GM18502 (cell line): ENCODE results near the gene CSF3R.

ENCODE experiments used
- ATAC-seq: cut with Tn5 transposase; IDR thresholded peaks from one replicate; pipeline ENCODE4 v1.9.1; 2021; ENCODE audit warnings: mild to moderate bottlenecking; ENCODE audit not compliant: unreplicated experiment, poor library complexity

CSF3R gene

DNA sequence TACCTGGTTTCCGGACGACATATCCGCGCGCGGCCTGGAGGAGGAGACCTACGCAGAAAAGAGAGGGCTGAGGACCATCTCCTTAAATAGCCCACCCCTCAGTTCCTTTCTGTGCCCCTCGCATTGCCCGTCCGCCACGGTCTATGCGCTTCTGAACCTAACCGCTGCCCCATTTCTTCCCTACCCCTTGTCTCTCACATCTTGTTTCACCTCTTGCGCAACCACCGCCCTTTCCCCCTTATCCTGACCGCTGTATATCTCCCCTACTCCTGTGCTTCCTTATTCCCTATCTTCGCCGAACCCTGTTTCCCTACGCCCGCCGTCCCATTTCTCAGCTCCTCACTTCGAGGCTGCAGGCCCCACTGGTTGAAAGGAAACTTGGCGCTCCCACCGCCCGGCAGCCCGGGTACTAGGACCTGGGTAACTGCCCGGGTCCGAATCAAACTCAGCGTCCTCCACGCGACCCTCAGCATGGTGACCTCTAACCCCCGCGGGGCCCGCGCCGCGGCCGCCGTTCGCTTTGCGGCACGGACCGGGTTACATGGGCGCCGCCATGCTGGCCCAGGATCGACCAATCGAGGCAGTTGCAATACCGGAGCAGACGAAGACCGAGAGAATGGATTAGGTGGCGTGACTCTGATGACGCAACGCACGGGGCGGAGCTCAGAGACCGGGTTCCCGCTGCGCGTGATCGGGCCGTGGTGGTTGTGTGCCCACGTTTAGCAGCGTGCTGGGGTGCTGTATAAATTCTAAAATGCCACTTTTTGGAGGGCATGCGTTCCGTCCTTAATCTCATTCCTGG is 18.7 kb downstream of the CSF3R start, which contains the start of gene MRPS15:
Gene MRPS15, minus strand, starts transcription at position 582 of the 802 bp plus-strand sequence. Its CDS starts 109 bp downstream, at position 473.
- ATAC-seq = peak; percentile 93

DNA sequence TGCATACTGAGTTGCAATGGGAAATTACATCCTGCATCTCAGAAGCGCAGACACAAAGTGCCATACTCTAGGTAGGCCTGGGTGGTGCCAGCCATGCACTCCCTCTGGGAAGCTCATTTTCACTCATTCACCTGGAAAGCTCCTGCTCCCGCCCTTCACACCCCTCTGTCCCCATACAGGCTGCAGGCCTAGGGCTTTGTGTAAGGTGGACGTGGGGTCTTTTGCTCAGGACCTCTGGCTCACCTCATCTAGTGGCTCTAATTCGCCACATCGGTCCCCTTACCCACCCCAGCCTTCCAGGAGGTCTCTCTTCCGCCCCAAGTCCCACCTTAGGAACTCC is 19.3 kb downstream of the CSF3R start:
- no peak for ATAC-seq

DNA sequence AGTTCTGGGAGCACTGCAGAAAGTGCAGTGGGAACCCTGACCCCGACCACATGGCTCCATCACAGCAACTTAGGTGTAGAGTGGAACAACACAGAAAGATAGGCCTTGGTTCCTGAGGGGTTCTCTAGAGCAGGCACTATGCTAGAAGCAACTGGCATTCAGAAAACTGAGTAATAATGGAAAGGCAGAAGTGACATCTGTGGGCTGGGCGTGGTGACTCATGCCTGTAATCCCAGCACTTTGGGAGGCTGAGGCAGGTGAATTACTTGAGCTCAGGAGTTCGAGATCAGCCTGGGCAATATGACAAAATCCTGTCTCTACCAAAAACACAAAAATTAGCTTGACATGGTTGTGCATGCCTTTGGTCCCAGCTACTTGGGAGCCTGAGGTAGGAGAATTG is 23.8 kb downstream of the CSF3R start:
- no peak for ATAC-seq

- no peak for ATAC-seq
Observed at GRCh38 chr1:36457691-36458090, 25.0 kb downstream of the CSF3R start.

DNA sequence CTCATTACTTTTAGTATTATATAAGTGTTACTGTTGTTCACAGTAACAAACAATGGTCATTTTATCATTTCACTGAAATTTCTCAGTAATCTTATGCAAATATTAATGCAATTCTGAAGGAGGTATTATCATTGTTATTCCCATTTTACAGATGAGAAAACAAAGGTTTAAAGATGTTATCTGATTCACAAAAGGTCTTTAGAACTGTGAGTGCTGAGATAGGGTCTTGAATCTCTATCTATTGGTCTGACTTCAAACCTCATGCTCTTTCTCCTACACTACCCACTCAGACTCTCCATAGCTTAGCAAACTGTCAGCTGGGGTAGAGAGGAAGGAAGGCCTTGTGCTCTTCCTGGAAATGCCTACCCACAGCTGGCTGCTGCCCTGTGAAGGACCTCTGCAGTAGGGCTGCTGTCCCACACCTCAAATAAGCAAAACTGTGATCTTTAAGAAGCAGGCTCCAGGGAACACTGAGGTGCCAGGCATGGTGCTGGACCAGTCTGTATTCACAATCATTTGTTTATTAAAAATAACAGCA is 26.3 kb downstream of the CSF3R start:
- ATAC-seq = no peak

GRCh38 chr1:36455386-36455785 is 27.3 kb downstream of the CSF3R start:
- no peak for ATAC-seq

DNA sequence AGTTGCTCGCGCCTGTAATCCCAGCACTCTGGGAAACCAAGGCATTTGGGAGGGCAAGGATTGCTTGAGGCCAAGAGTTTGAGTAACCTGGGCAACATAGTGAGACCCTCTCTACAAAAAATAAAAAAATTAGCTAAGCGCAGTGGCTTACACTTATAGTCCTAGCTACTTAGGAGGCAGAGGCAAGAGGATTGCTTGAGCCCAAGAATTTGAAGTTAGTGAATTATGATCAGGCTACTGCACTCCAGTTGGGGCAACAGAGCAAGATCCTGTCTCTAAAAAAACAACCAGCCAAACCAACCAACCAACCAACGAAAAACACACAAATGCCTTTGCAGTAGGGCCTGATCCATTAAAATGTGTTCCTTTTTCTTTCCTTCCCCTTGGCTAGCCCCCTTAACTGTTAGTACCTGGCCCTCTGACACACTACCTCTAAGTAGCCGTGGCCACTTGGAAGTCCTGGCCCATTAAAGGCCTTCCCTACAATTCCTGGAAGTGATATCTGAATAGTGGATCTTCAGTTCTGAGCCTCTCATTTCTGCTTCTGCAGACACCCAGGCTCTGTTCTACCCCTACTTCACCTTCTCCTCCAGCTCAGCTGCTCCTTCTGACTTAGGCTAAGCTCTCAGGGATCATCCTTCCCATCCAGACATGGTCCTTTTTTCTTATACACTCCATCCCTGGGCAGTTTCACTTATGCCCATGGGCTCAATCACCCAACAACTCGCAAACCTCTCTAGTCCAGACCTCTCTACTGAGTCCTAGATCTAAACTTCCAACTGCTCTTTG is 28.9 kb downstream of the CSF3R start:
- no peak for ATAC-seq

- ATAC-seq = no peak
Observed at GRCh38 chr1:36453051-36453450, 29.7 kb downstream of the CSF3R start.

DNA sequence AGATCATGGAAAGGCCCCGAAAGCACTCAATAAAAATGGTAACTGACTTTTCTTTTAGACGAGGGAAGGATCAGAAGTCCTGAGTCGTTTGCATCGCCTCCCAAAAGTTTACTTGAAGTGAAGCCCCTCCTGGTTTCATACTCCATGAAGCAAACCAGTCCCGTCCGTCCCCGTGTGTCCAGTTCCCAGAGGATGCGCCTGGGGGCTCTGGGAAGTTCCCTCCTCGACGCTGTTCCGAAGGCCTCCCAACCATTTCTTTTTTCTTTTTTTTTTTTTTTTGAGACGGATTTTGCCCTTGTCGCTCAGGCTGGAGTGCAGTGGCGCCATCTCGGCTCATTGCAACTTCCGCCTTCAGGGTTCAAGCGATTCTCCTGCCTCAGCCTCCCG is 31.8 kb downstream of the CSF3R start:
- ATAC-seq = no peak

DNA sequence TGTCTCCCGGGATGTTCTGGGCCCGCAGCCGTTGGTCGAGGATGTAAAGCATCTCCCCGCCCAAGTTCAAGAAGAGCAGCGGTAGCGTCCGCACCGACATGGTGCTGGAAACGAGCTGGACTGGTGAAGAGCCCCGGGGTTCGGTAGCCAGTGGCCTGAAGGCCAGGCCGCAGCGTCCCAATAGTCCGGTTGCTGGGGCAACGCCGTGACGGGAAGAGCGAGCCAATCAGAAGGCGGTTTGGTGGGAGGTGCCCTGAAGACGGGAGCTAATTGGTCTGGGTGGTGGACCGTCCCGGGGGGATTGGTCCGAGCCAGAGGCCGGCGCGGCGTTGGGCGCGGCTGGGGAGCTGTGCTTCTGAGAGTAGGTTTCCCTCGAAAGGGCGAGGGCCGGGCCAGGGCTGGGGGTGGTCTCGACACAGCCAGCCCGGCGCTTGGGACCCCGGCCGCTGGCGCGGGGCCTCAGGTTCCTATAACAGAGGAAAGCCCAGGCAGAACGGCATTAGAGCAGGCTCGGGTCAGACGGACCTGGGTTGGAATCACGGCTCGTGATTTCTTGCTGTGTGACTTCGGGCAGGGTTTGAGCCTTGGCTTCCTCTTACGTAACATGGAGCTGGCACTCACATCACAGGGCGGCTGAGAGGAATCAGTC is 32.3 kb downstream of the CSF3R start, which contains the start of gene OSCP1:
Gene OSCP1, minus strand, starts transcription at position 182 of the 649 bp plus-strand sequence. Its CDS starts 82 bp downstream, at position 100.
- peak; percentile 95 for ATAC-seq

DNA sequence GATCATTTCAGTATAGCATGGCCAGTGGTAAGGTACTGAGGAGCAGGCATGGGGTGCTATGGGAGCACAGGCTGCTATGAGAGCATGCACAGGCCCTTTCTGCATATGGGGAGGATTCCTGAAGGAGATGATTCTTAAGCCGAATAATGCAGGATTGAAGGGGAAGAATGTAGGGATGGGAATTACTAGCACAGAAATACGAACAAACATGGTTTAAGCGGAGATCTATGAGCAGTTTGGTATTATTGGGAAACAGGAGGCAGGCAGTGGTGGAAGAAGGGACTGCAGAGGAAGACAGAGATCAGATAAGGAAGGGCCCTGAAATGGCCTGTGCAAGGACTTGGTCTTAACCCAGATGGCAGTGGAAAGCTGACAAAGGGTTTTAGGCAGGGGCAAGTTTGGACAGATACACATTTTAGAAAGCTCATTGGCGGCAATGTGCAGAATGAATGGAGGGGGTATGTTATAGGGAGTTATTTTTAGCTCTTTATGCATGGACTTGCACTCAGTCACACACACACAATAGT is 34.1 kb downstream of the CSF3R start:
- no peak for ATAC-seq

DNA sequence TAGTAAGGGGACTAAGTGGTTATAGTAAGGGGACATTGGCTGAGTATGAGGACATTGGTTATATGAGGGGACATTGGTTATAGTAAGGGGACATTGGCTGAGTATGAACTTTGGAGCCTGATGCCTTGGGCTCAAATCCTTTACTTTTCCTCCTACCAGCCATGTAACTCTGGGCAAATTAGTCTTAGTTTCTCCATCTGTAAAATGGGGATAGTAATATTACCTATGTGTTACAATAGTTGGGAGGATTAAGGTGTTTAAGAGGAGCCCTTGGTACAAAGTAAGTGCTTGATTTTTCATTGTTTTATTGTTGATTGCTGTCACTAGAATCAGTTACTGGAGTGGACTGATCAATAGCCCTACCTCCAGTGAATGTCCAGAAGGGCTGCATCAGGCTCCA is 35.3 kb downstream of the CSF3R start:
- no peak for ATAC-seq

DNA sequence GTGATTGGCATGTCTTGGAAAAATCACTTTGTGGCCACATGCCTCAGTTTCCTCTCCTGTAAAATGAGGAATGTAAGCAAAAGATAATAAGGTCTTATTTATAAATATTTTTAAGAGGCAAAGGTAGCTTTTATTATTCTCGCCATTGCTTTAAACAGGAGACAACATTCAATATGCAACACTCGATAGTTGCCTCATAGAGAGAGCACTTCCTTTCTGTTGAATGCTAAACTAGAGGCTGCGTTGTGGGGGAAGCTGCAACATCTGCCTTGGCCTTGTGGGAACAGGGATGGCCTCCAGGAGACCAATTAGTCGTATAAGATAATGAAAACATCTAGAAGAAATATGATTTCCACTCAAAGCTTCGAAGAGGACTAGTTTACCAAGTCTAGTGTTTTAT is 36.0 kb downstream of the CSF3R start:
- no peak for ATAC-seq

- no peak for ATAC-seq
Observed at GRCh38 chr1:36446271-36446670, 36.4 kb downstream of the CSF3R start.

GRCh38 chr1:36443297-36443696 is 39.4 kb downstream of the CSF3R start:
- no peak for ATAC-seq

DNA sequence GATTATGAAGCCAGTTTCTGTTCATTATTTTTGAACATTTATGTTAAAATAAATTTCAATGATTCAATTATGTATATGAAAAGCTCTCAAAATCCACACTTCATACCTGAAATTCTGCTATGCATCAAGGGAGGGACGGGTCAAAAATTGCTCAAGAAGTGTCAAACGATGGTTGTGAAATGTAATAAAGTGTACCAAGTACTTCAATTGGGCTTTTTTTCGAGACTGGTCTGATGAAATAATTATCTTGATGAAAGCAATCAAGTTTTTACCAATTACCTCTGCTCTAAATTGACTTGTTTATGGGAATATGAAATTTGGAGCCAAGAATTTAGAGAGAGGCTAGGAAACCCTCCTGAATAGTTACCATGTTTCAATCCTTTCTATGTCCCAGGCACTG is 40.4 kb downstream of the CSF3R start:
- ATAC-seq = no peak

DNA sequence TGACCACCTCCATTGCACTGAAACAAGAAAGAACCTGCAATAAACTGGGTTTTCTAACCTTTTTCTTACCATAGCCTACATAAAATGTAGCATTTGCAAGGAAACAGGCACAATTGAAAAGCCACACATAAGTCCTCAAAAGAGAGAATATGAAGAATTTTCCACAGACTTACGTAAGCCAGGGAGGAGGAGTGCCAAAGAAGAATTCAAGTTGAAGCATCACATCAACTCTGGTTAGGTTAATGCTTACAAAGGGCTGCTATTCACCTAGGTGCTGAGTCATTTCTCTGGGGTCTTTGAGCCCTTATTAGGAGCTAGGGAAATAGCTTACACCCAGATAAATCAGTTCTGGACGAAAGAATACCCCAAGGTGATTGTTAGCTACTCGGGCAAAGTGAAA is 42.1 kb downstream of the CSF3R start:
- ATAC-seq = no peak

DNA sequence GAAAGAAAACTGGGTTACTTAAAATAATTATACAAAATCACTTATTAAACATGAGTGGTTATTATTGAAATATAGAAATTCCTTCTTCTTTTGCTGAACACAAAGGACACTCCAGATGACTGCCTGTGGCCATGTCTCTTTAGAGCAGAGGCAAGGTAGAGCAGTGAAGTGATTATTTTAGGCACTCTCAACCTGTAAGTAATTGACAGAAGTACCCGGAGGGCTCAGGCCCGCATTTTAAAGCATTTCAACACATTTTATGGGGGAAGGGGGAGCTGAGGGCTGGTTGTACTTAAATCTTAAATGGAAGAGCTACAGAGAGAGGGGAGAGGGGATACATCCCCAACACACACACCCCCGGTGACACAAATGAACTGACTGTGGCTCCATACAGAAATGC is 42.7 kb downstream of the CSF3R start:
- no peak for ATAC-seq

DNA sequence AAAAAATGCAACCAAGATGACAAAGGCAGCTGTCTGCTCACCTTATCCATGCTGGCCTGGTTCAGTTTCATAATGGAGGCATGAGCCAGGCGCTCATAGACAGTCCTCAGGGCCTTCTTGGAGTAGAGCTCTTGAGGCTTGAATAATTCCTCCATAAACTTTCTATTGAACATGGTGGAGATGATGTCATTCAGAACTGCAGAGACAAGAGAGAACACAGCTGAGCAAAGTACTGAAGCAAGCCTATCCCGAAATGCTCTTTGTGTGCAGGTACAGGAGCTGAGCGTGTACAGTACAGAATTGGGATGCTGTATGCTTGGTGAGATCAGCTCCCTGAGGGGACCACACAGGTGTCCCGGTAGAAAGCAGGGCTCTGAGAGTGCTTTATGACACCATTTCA is 44.0 kb downstream of the CSF3R start:
- no peak for ATAC-seq

DNA sequence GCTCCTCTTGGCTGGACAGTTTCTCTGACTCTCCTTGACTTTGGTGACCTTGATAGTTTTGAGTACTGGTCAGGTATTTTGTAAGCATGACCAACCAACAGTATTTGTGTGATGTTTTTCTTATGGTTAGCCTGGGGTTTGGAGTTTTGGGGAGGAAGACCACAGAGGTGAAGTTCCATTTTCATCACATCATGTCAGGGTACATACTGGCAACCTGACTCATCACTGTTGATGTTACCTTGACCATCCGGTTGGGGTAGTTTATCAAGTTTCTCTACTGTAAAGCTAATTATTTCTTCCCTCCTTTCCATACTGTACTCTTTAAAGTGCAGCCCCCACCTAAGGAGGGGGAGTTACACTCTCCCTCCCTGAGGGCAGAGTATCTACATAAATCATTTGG is 45.9 kb downstream of the CSF3R start:
- no peak for ATAC-seq

DNA sequence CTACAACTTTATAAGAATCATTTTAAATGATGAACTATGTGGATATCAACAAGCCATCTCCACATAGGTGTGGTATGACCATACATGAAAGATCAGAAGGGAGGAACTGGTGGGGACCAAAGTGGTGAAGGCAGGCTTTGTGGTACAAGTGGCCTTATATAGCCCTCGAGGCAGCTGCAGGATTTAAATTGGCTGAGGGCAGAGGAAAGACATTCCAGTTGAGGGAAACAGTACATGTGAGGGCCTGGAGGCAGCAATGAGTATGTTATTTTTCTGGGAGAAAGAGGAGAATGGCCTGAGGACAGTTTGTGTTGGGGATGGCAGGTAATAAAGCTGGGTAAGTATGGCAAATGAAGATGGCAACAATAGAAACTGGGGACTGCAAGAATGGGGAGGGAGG is 49.6 kb downstream of the CSF3R start:
- ATAC-seq = no peak
